PC-3 (cell line): Measurements from ENCODE around the gene TXNRD1. TPM values are rescaled to one million over a fixed set of nuclear protein-coding genes. Genes with fewer than 3 reads are reported as not detected.

ENCODE experiments used
- ATAC-seq: fragments of 200-7000 bp; cut with Tn5 transposase; 2 replicates; pipeline ENCODE4 v1.9.1; 2020; ENCODE audit warnings: mild to moderate bottlenecking, moderate library complexity
- BruUV-seq: library from RNA; stranded (reverse); fragments of 400-500 nt; replicated peaks from 2 replicates; lab custom pipeline; 2021; lab: Mats Ljungman, UMichigan
- CTCF ChIA-PET: fragments of 300-600 bp; sonication (Branson Sonifier 250); formaldehyde crosslinking; loops from one replicate; lab custom pipeline; 2022; ENCODE audit warnings: antibody characterized with exemption; lab: Charles Lee
- POLR2A ChIA-PET: fragments of 300-600 bp; sonication (Branson Sonifier 250); formaldehyde crosslinking; loops from one replicate; lab custom pipeline; 2022; ENCODE audit warnings: antibody characterized with exemption; ENCODE audit not compliant: unreplicated experiment; lab: Charles Lee
- DNase-seq: peaks from one replicate; pipeline ENCODE4 v3.0.0-alpha.2; 2015
- H2AFZ ChIP-seq: fragments of 300-600 bp; sonication (generic); 2 replicates; pipeline ENCODE4 v1.6.0; 2016; ENCODE audit warnings: antibody characterized with exemption, low read length
- H3F3A ChIP-seq: fragments of 300-600 bp; sonication (generic); one replicate; pipeline ENCODE4 v1.6.0; 2017; ENCODE audit warnings: antibody characterized with exemption, low read length, control low read depth, mild to moderate bottlenecking; ENCODE audit not compliant: unreplicated experiment
- H3K27ac ChIP-seq: fragments of 300-600 bp; sonication (generic); 2 replicates; pipeline ENCODE4 v1.5.1; 2016; ENCODE audit warnings: mild to moderate bottlenecking, low read length
- H3K27me3 ChIP-seq: fragments of 300-600 bp; sonication (generic); 2 replicates; pipeline ENCODE4 v1.6.1; 2016; ENCODE audit warnings: low read length, mixed read lengths
- H3K36me3 ChIP-seq: fragments of 300-600 bp; sonication (generic); 2 replicates; pipeline ENCODE4 v1.6.1; 2016; ENCODE audit warnings: low read depth, mixed run types, low read length, mixed read lengths
- H3K4me1 ChIP-seq: fragments of 300-600 bp; sonication (generic); 2 replicates; pipeline ENCODE4 v1.5.1; 2016; ENCODE audit warnings: low read length; ENCODE audit not compliant: insufficient read depth
- H3K4me2 ChIP-seq: fragments of 300-600 bp; sonication (generic); 2 replicates; pipeline ENCODE4 v1.6.0; 2016; ENCODE audit warnings: low read length
- H3K4me3 ChIP-seq: fragments of 300-600 bp; sonication (generic); 2 replicates; pipeline ENCODE4 v1.5.1; 2016; ENCODE audit warnings: mild to moderate bottlenecking, low read length, mixed read lengths
- H3K79me2 ChIP-seq: fragments of 300-600 bp; sonication (generic); 2 replicates; pipeline ENCODE4 v1.6.1; 2017; ENCODE audit warnings: low read length, mixed read lengths
- H3K9ac ChIP-seq: fragments of 300-600 bp; sonication (generic); 2 replicates; pipeline ENCODE4 v1.6.0; 2016; ENCODE audit warnings: mild to moderate bottlenecking, low read length
- H3K9me2 ChIP-seq: fragments of 300-600 bp; sonication (generic); replicated peaks from 2 replicates; pipeline ENCODE4 v1.6.1; 2016; ENCODE audit warnings: mixed run types, low read length, mixed read lengths
- H3K9me3 ChIP-seq: fragments of 300-600 bp; sonication (generic); 2 replicates; pipeline ENCODE4 v1.6.1; 2016; ENCODE audit warnings: low read length, mixed read lengths
- H4K20me1 ChIP-seq: fragments of 300-600 bp; sonication (generic); 2 replicates; pipeline ENCODE4 v1.6.1; 2016; ENCODE audit warnings: low read length, mixed read lengths
- CTCF ChIP-seq: fragments of 300-600 bp; sonication (generic); conservative IDR thresholded peaks from 2 replicates; pipeline ENCODE4 v1.5.1; 2017; ENCODE audit warnings: antibody characterized with exemption, low read depth, mild to moderate bottlenecking, low read length
- EZH2 ChIP-seq: fragments of 300-600 bp; sonication (generic); IDR thresholded peaks from one replicate; pipeline ENCODE4 v1.6.1; 2017; ENCODE audit warnings: antibody characterized with exemption, mild to moderate bottlenecking, low read length; ENCODE audit not compliant: unreplicated experiment
- EZH2phosphoT487 ChIP-seq: fragments of 300-600 bp; sonication (generic); IDR thresholded peaks from 2 replicates; pipeline ENCODE4 v1.6.1; 2018; ENCODE audit warnings: mild to moderate bottlenecking, antibody characterized with exemption, low read length, borderline replicate concordance
- intact Hi-C: fragments of 100-400 bp; cut with micrococcal nuclease; formaldehyde crosslinking; loops from 2 replicates; pipeline ENCODE4 v1.9.0; 2023
- total RNA-seq: library from RNA; depleted of rRNA; stranded (reverse); fragments of >200 nt; gene quantifications from 2 replicates; pipeline ENCODE4 v1.2.3, GENCODE V29; 2014

TXNRD1 gene
- total RNA-seq, 1 experiment from 2014 or later, result 419 TPM

GRCh38 chr12:104340925-104341611, 125.5 kb downstream of the TXNRD1 start:
- Histone ChIP-seq H4K20me1 (peaks cover 30% of the 10 kb centered on the region), H3K9ac (no peak overlapping the region), H3K4me1 (peaks cover 3% of the 10 kb centered on the region; the same call in 1 of the 2 replicates), H3K27ac (no peak overlapping the region), H3K27me3 (no peaks in the 10 kb centered on the region), H3K9me2 (no peaks in the 10 kb centered on the region), H3K36me3 (peaks cover 83% of the 10 kb centered on the region), H3K4me2 (no peak overlapping the region), H3K4me3 (no peak overlapping the region), H3F3A (peaks cover 19% of the 10 kb centered on the region), H3K79me2 (peaks cover 66% of the 10 kb centered on the region), H3K9me3 (no peaks in the 10 kb centered on the region), H2AFZ (no peak overlapping the region)
- no peak for ATAC-seq
- intact Hi-C loops, result no loop called here
- ChIA-PET POLR2A (no interaction called here), CTCF (no interaction called here)
- TF ChIP-seq EZH2phosphoT487 (no peak), EZH2 (no peak), CTCF (no peak)
- no peak for DNase-seq
- BruUV-seq, result no TSS peak

GRCh38 chr12:104342147-104342546, 126.6 kb downstream of the TXNRD1 start:
- Histone ChIP-seq H3K9me3 (no peaks in the 10 kb centered on the region), H3K27me3 (no peaks in the 10 kb centered on the region), H3K9ac (no peak overlapping the region), H3K79me2 (peaks cover 66% of the 10 kb centered on the region), H3K9me2 (no peaks in the 10 kb centered on the region), H3K36me3 (peaks cover 81% of the 10 kb centered on the region), H2AFZ (no peak overlapping the region), H3K27ac (no peak overlapping the region), H3K4me3 (no peak overlapping the region), H3K4me2 (no peak overlapping the region), H4K20me1 (peaks cover 32% of the 10 kb centered on the region), H3F3A (peaks cover 21% of the 10 kb centered on the region), H3K4me1 (peaks cover 12% of the 10 kb centered on the region; the same call in 1 of the 2 replicates)
- POLR2A ChIA-PET, result no interaction called here
- intact Hi-C loops, result no loop called here
- CTCF ChIA-PET, result no interaction called here
- TF ChIP-seq CTCF (no peak), EZH2phosphoT487 (no peak), EZH2 (no peak)
- ATAC-seq, result no peak
- DNase-seq, result no peak
- no TSS peak for BruUV-seq

GRCh38 chr12:104342635-104343249, 127.2 kb downstream of the TXNRD1 start:
- H3K4me1 ChIP-seq, result peaks cover 18% of the 10 kb centered on the region; the same call in 1 of the 2 replicates
- peak; percentile 5; the same call in 1 of the 2 replicates for ATAC-seq
- no peaks in the 10 kb centered on the region for H3K9me3 ChIP-seq
- H3K27me3 ChIP-seq, result no peaks in the 10 kb centered on the region
- no peak overlapping the region for H3K4me3 ChIP-seq
- no peak overlapping the region for H3K9ac ChIP-seq
- H3K36me3 ChIP-seq, result peaks cover 83% of the 10 kb centered on the region
- H3K79me2 ChIP-seq, result peaks cover 64% of the 10 kb centered on the region
- H3F3A ChIP-seq, result peaks cover 24% of the 10 kb centered on the region
- H4K20me1 ChIP-seq, result peaks cover 35% of the 10 kb centered on the region
- intact Hi-C loops, result no loop called here
- H2AFZ ChIP-seq, result no peak overlapping the region
- DNase-seq, result peak; percentile 59
- no TSS peak for BruUV-seq
- TF ChIP-seq EZH2phosphoT487 (no peak), CTCF (no peak)
- H3K9me2 ChIP-seq, result no peaks in the 10 kb centered on the region
- no peak overlapping the region for H3K27ac ChIP-seq
- ChIA-PET POLR2A (interaction anchor here (0.5 kb wide), 1 partner anchor 8 kb away, joined by 5 read pairs; no protein-coding TSS in a partner anchor), CTCF (no interaction called here)
- no peak overlapping the region for H3K4me2 ChIP-seq
